Stimulated activated CD8-positive, alpha-beta memory T cell treated with anti-CD3 and anti-CD28 coated beads, Interleukin-15, amount 100 ng/mL, for 1 hour (primary cell): Measurements from ENCODE around the gene FGFBP1.
"Not testable (repeated sequence)": the region's sequence is repeated elsewhere in the genome, so short reads cannot be mapped to it uniquely, and the experiment has no call there.

ENCODE experiments used
- DNase-seq: peaks from one replicate; pipeline ENCODE4 v3.0.0-alpha.2; 2020; ENCODE audit warnings: low read depth

Gene FGFBP1

DNA sequence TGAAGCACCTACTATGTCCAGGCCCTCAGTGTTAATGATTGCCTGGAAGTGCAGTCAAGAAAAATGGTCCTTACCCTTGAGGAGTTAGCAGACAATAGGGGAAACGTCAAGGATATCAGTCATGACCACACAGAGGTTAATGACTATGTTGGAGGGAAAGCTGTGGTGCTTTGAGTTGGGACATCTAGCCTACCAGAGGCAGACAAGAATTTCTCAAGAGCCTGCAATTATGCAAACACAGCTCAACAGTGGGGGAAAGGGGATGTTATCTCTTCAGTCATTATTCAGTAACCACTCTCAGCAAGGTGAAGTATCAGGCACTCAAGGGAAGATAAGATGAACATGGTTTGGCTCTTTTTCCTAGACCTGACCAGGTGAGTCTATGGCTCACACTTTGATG is 7.0 kb upstream of the FGFBP1 start:
- no peak for DNase-seq

DNA sequence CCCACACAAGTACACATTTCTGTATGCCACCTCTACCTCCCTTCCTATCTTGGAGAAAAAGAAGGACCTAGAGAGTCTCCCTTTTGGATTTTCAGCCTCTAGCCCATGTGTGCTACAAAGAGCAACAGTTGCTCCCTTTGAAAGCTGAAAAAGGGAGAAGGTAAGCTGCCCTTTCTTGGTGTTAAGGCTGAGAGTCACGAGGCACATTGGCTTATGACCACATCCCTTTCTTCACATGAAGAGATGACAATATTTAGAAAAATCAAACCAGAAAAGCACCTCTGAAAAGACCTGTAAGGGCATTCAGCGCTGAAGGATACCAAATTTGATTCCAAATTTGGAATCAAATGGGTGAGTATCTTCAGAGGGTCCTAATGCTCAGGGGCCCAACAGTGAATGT is 6.4 kb upstream of the FGFBP1 start:
- no peak for DNase-seq

DNA sequence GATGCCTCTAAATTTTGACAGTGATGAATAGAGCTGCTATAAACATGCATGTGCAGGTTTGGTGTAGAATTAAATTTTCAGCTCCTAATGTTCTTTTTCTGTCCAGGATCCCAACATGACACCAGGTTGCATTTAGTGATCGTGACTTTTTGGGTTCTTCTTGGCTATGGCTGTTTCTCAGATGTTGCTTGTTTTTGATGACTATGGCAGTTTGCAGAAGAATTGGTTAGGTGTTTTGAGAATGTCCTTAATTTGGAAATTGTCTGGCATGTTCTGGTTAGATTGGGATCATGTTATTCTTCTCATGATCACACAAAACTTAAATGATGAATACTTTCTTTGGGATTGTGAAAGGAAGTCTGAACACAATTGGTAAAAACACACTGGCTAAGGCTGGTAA is 3.7 kb upstream of the FGFBP1 start:
- no peak for DNase-seq

DNA sequence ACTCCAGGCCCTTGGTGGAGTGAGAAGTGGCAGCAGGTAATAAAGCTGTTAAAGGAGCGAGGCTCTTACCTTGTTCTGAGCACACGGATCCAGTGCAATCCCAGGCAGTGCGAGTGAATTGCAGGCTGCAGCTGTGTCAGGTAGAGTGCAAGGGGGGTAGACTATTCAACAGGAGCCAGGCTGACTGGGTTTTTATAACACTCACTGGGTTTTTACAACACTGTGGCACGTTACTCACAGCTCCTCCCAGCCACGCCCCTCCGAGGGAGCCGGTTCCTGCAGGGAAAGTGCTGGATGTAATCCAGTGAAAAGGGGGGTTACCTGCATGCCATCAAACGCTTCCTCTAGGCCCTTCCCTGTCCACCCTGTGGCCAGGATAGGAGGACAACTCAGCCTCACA is 358 bp downstream of the FGFBP1 start:
- DNase-seq: no peak

DNA sequence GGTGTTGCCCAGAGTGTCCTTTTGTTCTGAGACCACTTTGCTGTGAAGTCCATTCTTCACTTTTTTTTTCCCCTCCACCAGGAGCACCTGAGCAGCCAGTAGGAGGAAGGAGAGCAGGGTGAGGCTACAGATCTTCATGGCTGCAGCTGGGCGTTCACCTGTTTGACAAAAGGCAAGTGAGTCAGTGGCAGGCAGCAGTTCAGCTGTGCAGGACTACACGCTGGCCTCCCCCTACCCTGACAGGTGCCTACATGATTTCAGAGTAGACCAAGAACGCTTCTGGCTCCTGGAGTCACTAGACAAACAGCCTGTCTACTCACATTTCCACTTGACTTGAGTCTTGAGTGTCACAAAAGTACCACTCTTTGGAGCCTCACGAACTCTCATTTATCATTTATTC is 2.0 kb downstream of the FGFBP1 start:
- no peak for DNase-seq

DNA sequence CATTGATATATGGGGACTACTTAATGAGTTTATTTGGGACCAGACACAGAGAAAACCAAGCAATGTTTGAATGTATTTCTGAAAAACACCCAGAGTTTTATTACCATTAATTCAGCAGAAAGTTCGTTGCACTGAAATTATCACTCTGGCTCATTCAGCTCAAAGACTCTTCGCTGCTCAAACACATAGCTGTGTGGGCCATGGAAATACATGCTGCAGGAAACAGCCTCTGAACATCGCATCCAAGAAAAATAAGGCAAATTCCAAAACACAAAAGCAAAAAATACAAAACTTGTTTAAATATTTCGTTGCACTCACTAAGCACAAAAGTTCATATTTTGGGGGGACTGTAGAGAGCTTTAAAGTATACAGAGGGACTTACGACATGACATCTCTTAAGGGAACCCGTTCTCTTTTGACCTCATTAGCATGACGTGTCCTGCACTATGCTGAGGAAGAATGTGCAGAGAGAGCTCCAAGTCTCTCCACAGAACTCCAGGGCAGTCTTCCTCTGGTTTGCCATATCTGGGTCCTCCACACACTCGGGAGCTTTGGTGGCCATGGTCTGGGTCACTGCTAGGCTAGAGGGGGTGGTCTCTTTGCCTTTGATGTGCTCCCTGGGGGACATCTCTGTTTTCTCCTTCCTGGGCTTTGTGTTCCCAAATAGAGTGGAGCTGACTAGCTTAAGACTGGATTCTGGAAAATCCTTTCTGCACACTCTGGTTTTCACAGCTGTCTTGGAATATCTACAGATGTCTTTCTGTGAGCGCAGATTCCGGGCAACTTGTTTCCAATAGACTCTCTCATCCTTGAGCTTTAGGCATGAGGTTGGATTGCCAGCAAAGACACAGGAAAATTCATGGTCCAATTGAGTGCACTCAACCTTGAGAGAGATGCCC is 2.8 kb downstream of the FGFBP1 start:
- no peak for DNase-seq

DNA sequence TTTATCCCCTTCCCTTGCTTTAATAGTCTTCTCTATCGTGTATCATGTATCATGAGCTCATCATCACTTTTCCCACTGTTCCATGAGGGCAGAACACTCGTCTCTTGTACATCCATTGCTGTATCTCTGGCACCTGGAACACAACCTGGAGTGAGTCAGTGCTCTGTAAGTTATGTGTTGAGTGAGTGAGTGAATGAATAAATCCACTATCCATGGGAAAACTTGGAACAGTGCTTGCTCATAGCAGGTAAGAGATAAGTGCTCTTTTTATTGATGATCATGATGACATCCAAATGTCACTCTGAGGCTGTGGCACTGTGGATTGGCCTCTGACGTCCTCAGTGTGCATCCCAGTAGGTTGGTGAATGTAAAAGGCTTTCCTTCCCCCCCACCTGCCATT is 4.3 kb downstream of the FGFBP1 start:
- DNase-seq: no peak

DNA sequence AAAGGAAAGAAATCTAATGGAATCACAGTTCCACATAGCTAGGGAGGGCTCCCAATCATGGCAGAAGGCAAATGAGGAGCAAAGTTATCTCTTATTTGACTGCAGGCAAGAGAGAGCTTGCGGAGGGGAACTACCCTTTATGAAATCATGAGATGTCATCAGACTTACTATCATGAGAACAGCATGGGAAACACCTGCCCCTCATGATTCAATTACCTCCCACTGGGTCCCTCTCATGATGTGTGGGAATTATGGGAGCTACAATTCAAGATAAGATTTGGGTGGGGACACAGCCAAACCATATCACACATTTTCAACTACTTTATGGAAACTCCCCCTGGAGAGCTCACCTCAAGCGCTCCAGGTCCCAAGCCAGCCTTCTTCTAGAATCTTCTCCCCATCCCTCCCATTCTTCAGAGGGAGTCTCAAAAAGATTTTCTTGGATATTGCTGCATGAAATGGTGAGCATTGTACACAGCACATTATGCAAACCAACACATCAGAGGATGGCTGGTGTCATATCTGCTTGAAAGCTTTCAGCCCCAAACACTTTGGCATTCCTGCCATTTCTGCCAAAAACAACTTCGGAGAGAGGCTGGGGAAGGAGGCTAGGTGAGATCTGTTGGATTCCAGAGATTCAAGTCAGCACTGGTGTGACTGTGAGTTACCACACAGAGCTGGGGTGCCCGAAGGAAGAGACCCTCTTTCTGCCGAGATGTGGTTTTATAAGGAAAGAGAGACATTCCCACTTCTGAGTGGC is 6.9 kb downstream of the FGFBP1 start:
- no peak for DNase-seq

DNA sequence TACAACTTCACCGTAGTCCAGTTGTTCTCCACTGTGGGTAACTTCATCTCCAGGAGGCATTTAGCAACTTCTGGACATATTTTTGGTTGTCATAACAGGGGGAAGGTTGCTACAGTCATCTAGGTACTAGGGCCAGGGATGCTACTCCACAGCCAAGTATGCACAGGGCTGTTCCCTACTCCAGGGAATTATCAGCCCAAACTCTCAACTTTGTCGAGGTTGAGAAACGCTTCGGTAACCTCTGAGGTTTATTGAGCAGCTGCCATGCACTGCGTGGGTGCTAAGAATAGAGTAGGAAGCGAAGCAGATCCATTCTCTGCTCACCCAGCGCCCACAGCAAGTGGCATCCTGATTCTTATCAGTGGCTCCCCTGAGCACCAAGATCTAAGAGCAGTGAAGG is 8.2 kb downstream of the FGFBP1 start:
- no peak for DNase-seq

DNA sequence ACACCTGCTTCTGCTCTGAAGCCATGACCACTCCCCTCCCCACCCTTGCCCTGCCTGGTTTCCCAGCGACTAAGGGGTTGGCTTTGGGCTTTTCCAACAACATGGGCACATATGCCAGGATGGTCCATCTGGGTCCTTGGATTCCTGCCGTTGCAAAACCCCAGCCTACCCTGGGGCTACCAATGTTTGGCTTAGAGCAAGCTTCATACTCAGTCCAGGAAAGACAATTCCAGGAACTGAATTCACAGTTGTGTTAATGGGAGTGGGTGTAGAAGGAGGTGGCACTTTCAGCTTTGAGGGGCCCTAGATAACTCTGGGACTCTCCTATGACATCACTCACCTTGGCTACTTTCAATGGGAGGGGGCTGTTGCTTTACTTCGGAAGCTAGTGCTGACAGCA is 9.0 kb downstream of the FGFBP1 start:
- no peak for DNase-seq

DNA sequence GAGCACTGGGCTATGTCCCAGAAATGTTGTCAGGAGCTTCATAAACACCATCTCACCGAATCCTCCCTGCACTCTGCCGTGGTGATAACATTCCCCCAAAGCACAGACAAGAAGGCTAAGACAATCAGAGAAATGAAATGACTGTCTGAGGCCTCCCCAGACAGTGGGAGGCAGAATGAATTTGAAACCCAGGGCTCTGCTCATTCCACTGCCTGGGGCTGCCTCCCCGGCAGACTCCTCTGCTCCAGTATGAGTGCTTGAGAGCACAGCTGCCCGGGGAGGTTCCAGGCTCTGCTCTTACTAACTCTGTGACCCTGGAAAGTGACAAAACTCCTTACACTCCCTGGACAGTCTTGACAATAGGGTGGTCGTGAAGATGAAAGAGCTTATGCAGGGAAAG is 9.7 kb downstream of the FGFBP1 start:
- DNase-seq: no peak

DNA sequence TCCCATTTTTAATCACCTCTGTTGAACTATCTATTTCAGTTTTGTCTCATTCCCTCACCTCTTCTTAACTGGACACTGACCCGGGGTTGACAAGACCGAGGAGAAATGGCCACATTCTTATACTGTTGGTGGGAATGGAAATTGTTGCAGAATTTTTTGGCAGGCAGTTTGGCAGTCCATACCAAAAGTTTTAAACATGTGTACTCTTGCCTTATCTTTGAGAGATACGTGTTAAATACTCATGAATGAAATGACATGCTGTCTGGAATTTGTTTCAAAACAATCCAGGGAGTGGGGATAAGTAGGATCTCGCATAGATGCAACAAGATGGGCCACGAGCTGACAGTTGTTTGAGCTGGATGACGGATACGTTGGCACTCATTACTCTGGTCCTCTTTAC is 12.1 kb downstream of the FGFBP1 start:
- no peak for DNase-seq

DNA sequence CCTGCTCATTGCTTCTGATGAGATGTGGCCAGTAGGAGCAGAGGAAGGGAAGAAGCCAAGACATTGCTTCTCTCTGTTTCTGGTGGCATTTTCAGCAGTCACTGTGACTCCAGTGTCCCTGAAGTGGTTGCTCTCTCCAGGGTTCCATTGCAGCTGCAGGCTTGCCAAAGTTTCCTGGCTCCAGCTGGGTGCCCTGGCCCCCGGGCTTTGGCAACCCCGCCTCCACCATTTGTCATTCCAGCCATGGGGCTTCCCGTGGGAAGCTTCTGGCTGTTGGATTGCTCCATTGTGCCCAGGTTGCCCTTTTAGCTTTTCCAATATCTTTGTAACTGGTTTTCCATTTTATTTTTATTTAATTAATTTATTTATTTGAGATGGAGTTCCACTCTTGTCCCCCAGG is 12.7 kb downstream of the FGFBP1 start:
- no peak for DNase-seq

DNA sequence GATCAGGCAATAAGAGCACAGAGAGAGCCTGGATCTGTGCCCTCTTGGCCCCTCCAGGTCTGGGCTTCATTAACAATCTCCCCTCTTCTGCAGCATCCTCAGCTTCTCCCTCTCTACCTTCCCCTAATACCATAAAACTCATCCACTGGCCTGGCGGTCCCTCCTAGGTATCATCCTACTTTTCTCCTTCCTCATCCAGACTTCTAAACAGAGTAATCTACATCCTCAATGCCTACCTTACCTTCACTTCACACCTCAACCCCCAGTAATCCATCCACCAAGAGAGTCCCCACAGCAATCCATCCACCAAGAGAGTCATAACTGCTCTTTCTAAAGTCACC is 17.0 kb downstream of the FGFBP1 start:
- no peak for DNase-seq

DNA sequence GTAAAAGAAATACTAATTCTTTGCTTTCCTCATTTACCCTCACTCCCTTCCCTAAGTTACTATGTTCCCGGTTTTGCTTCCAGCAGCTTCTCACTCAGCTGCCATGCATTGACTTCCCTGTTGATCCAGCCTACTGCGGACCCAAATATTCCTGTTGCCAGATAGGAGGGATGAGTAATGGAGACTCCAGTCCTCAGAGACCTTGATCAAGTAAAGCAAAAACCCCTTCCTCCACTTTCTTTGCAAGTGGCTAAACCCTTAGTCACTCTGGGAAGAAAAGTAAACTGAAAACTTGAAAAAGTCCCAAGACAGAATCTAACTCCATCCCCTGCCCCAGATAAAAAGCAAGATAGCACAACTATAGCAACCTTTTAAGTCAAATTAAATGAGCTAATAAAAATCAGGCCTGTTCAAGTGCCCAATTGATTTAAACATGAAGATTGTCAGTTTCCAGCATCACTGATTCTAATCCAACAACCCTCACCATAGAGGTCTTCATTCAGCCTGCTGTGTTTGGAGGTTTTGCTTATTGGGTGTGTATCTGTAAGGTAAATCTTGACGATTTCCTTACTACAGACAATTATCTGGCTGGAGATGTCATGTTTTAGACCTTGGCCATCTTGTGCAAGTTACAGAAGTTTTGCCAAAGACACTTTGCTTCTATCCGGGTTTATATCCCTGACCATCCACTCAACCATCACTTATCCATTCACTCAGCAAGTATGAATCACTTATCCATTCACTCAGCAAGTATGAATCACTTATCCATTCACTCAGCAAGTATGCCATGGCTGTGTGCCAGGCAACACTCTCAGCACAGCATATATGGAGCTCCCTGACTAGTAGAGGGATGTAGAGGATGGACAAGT is 17.6 kb downstream of the FGFBP1 start:
- DNase-seq: no peak

DNA sequence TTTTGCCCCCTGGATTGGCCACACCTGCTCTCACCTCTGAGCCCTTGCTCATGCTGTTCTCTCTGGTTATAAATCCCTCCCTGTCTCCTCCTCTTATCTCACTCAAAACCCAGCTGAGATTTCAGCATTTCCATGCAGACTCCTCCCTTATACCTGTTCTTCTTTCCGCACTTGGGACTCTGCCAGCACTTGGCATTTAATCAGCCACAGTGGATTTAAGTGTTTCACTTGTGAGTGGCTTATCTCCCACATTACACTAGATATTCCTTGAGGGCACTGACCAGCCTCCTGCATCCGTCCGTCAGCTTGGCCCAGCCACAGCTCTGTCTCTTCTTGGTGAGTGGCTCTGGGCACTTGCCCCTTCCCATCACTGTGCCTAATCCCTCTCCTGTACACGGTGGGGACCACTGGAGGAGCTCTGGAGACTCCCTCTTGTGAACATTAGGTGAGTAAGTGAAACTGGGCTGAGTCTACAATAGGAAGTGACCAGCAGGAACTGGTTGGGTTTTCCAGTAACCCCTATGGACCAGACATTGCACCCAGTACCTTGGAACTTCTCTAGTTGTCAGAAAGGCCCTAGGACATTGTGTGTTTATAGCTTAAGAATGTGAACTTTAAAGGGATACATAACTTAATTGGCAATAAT is 19.9 kb downstream of the FGFBP1 start:
- no peak for DNase-seq

DNA sequence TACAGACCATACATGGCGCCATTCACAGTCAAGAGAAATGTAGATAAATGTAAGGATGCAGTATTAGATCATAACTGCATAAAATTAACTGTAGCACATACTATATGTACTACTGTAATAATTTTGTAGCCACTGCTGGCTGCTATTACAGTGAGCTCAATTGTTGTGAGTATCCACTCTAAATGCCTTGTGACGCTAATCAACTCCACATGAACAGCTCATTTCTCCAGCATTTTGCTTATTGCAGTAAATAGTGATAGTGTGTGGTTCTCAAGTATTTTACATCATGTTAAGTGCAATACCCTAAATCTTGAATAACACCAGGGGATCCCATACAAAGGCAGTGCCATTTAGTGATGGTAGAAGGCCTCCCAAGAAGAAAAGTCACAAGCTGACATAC is 21.2 kb downstream of the FGFBP1 start:
- DNase-seq: no peak

DNA sequence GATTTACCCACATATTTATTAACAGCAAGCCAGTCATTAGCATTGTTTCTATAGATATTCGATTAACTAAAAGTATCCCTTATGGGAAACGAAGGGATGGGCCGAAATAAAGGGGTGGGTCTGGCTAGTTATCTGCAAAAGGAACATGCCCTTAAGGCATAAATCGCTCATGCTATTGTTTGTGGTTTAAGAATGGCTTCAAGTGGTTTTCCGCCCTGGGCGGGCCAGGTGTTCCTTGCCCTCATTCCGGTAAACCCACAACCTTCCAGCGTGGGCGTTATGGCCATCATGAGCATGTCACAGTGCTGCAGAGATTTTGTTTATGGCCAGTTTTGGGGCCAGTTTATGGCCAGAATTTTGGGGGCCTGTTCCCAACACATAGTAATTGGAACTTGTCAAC is 22.2 kb downstream of the FGFBP1 start:
- not testable (repeated sequence) for DNase-seq

DNA sequence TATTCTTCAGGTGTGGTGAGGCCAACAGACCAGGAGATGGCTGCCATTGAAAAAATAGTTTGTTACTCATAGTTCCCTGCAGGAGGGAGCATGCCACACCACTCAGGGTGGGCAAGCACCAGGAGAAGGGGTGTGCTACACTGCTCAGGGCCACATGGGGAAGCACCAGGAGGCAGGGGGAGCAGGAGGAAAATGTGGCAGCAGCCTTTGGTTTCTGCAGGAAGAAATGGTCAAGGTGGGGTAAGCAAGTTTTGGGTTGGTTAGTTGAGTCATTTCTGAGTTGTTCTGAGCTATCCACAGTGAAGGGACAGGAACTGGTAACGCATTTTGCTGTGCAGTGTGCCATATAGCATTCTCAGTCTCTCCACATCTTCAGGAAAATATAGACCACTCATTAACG is 23.8 kb downstream of the FGFBP1 start:
- no peak for DNase-seq

DNA sequence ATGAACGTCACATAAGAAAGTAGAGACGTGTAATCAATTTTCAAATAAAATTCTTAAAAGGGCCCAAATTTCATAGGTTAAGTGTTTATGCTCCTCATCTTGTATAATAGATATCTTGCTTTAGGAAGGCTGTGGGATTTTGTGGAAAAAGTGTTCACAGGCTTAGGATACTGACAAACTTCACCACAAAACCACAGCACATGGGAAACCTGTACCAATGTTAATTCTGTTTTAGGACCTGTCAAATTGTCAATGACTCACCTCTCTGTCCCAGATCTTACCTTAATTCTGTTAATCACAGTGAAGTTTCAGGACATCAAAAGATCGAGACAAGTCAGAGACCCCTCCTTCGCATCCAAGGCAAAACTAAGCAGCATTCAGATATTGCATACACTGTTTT is 24.2 kb downstream of the FGFBP1 start:
- no peak for DNase-seq

DNA sequence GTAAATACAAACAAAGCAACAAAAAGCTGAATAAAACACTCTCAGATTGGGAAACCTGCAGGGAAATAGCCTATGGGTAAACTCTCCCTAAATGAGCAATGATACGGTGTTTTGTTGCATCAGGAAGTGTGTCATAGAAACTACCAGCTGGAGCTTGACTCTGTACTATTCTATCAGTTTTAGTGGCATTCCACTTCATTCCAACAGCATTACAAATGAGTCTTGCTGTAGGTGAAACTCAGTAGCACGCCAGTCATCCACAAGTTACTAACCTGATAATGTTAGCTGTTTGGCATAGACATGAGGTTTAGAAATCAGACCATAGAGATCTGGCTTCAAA is 24.9 kb downstream of the FGFBP1 start:
- no peak for DNase-seq

DNA sequence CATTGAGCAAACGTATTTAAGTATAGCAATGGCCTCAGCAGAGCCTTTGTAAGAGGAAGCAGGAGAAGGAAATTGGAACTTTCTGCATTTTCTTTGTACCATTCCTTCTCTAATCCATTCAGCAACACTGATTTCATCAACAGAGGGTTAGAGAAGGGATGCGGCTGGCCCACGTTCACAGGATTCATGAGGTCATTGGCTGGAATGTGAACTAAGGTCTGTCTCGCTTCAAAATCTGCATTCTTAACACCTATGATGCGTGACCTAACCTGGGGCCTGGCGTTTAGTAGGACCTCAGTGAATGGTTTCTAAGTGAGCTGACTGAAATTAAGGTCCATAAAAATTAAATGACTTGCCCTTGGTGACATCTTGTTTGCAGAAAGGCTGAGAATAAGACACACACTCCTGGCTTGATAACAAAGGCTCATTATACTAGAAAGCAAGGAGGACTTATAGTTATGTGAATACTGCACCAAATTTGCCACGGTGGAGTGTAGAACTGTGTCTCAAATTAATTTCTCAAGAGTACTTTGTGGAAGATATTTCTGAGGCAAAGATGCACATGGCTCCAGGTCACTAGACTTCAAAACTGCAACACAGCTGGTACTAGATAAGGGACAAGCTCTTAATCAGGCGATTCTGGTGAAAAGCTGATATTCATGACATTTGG is 25.4 kb downstream of the FGFBP1 start:
- no peak for DNase-seq
